ENCODE measurements around the gene RIMBP3B. TPM values are rescaled to one million over a fixed set of nuclear protein-coding genes. Genes with fewer than 3 reads are reported as not detected.
"Not testable (repeated sequence)": the region's sequence is repeated elsewhere in the genome, so short reads cannot be mapped to it uniquely, and the experiment has no call there.

RIMBP3B gene, protein sequence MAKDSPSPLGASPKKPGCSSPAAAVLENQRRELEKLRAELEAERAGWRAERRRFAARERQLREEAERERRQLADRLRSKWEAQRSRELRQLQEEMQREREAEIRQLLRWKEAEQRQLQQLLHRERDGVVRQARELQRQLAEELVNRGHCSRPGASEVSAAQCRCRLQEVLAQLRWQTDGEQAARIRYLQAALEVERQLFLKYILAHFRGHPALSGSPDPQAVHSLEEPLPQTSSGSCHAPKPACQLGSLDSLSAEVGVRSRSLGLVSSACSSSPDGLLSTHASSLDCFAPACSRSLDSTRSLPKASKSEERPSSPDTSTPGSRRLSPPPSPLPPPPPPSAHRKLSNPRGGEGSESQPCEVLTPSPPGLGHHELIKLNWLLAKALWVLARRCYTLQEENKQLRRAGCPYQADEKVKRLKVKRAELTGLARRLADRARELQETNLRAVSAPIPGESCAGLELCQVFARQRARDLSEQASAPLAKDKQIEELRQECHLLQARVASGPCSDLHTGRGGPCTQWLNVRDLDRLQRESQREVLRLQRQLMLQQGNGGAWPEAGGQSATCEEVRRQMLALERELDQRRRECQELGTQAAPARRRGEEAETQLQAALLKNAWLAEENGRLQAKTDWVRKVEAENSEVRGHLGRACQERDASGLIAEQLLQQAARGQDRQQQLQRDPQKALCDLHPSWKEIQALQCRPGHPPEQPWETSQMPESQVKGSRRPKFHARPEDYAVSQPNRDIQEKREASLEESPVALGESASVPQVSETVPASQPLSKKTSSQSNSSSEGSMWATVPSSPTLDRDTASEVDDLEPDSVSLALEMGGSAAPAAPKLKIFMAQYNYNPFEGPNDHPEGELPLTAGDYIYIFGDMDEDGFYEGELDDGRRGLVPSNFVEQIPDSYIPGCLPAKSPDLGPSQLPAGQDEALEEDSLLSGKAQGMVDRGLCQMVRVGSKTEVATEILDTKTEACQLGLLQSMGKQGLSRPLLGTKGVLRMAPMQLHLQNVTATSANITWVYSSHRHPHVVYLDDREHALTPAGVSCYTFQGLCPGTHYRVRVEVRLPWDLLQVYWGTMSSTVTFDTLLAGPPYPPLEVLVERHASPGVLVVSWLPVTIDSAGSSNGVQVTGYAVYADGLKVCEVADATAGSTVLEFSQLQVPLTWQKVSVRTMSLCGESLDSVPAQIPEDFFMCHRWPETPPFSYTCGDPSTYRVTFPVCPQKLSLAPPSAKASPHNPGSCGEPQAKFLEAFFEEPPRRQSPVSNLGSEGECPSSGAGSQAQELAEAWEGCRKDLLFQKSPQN (N-terminal part only)
- total RNA-seq (2014; rRNA removed; shearing (Covaris generic)) (0.13 TPM in 1 of 2 replicates, not detected in the other), polyA plus RNA-seq (2016; fragmentation: Nextera tagmentation; extraction: Ambion mirVana) (0.06 TPM in 1 of 2 replicates, not detected in the other)

DNA sequence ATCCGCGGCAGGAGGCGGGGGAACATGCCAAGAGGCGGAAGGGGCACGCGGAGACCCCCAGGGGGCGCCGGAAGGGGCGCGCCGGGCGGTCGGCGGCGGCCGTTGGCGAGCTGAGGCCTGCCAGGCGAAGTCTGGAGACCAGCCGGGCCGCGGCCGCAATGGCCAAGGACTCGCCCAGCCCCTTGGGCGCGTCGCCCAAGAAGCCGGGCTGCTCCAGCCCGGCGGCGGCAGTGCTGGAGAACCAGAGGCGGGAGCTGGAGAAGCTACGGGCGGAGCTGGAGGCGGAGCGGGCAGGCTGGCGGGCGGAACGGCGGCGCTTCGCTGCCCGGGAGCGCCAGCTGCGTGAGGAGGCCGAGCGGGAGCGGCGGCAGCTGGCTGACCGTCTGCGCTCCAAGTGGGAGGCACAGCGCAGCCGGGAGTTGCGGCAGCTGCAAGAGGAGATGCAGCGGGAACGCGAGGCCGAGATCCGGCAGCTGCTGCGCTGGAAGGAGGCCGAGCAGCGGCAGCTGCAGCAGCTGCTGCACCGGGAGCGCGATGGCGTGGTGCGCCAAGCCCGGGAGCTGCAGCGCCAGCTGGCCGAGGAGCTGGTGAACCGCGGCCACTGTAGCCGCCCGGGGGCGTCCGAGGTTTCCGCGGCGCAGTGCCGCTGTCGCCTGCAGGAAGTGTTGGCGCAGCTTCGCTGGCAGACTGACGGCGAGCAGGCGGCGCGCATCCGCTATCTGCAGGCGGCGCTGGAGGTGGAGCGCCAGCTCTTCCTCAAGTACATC, at the start of gene RIMBP3B:
Gene RIMBP3B, plus strand, starts transcription at position 51 of the 767 bp plus-strand sequence. Its CDS starts 108 bp downstream, at position 159.
- no CpG with 5 or more reads among the region's 91 CpGs for WGBS, 2 experiments (ENCODE audit: low coverage in 1 of 2, low lambda C conversion rate in 2 of 2, missing lambda C conversion rate in 2 of 2)
- H3K9ac ChIP-seq; H3K9me3 ChIP-seq (ENCODE audit: low read depth); H3K4me1 ChIP-seq (ENCODE audit: insufficient read depth); H3K9me2 ChIP-seq (ENCODE audit: insufficient read depth); H3K36me3 ChIP-seq (ENCODE audit: low read depth); H3F3A ChIP-seq (ENCODE audit: insufficient read depth); H3K4me2 ChIP-seq (ENCODE audit: unreplicated experiment); H3K79me2 ChIP-seq (ENCODE audit: insufficient read depth); DNase-seq; H2AFZ ChIP-seq; H4K20me1 ChIP-seq (ENCODE audit: insufficient read depth); H3K27me3 ChIP-seq (replicated peaks; ENCODE audit: insufficient read depth); in situ Hi-C loops (cut with MboI); H3K27ac ChIP-seq; H3K4me3 ChIP-seq: not testable (repeated sequence)

DNA sequence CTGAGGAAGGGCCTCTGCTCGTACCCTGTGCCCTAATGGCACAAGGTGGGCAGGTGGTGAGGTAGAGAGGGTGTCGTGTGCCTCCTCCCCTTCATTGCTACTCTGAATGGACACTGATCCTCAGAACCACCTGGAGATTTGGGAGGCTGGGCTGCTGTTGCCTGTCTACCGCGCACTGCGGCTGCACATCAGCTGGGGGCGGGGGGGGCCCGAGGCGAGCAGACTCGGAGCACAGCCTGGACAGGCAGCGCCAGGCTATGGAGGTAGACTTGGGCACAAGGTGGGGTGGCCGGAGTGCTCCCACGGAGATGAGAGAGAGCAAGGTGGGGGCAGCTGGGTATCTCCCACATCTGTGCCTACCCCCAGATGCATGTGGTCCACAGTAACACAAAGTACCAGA, 26.0 kb upstream of the RIMBP3B start:
- H3K27me3 ChIP-seq (replicated peaks; ENCODE audit: insufficient read depth); H3K4me1 ChIP-seq (ENCODE audit: insufficient read depth); H4K20me1 ChIP-seq (ENCODE audit: insufficient read depth); H3F3A ChIP-seq (ENCODE audit: insufficient read depth); in situ Hi-C loops (cut with MboI); H2AFZ ChIP-seq; DNase-seq; H3K9me3 ChIP-seq (ENCODE audit: low read depth); H3K9me2 ChIP-seq (ENCODE audit: insufficient read depth); H3K4me3 ChIP-seq; H3K36me3 ChIP-seq (ENCODE audit: low read depth); H3K27ac ChIP-seq; H3K4me2 ChIP-seq (ENCODE audit: unreplicated experiment); H3K9ac ChIP-seq; H3K79me2 ChIP-seq (ENCODE audit: insufficient read depth): not testable (repeated sequence)
- WGBS, 2 experiments (ENCODE audit: low coverage in 1 of 2, low lambda C conversion rate in 2 of 2, missing lambda C conversion rate in 2 of 2), result 55 to 74% methylated on average over 8 of the region's 12 CpGs

DNA sequence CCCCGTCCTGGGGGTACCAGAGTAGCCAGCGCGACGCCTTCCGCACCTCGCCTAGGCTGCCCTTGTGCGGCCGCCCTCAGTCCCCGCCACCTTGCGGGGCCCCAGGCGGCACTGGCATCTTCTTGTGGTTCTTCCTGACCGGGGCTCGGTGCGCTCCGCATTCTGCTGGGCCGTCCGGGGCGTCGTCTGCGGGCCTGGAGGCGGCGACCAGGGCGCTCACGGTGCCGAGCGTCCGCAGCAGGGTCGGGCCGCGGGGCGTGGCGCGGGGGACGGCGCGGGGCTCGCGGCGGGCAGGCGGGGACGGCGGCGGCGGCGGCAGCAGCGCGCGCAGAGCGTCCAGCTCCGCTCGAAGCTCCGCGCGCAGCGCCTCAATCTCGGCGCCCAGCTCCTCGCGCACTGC, 23.0 kb upstream of the RIMBP3B start:
- H3K4me3 ChIP-seq; H2AFZ ChIP-seq; H3K9me2 ChIP-seq (ENCODE audit: insufficient read depth); H3F3A ChIP-seq (ENCODE audit: insufficient read depth); H3K9me3 ChIP-seq (ENCODE audit: low read depth); in situ Hi-C loops (cut with MboI); H3K36me3 ChIP-seq (ENCODE audit: low read depth); H3K4me2 ChIP-seq (ENCODE audit: unreplicated experiment); H3K9ac ChIP-seq; H3K4me1 ChIP-seq (ENCODE audit: insufficient read depth); H4K20me1 ChIP-seq (ENCODE audit: insufficient read depth); H3K27me3 ChIP-seq (replicated peaks; ENCODE audit: insufficient read depth); H3K79me2 ChIP-seq (ENCODE audit: insufficient read depth); H3K27ac ChIP-seq: not testable (repeated sequence)
- peak; percentile 0 for DNase-seq
- WGBS, 2 experiments (ENCODE audit: low coverage in 1 of 2, low lambda C conversion rate in 2 of 2, missing lambda C conversion rate in 2 of 2), result 0 to 2% methylated on average over 2 to 17 of the region's 59 CpGs

DNA sequence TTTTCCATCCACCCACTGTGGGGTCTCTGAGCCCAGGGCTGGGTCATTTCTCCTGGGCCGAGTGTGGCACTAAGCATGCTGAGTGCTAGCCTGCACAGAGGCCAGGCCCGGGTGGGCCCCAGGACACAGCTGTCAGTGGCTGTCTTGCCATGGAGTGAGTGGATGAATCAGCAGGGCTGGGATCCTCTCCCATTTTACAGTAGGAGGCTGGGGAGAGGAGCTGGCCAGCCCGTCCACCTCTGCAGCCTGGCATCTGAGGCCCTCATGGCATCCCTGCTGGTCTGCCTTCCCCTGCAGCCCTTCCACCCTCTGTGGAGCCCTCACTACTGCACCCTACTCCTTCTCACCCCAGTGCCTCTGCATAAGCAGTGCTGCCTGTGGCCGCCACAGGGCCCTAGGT, 21.1 kb upstream of the RIMBP3B start:
- DNase-seq; H3K9me2 ChIP-seq (ENCODE audit: insufficient read depth); H3K4me1 ChIP-seq (ENCODE audit: insufficient read depth); H2AFZ ChIP-seq; H3K4me3 ChIP-seq; H4K20me1 ChIP-seq (ENCODE audit: insufficient read depth); in situ Hi-C loops (cut with MboI); H3K9ac ChIP-seq; H3F3A ChIP-seq (ENCODE audit: insufficient read depth); H3K27me3 ChIP-seq (replicated peaks; ENCODE audit: insufficient read depth); H3K36me3 ChIP-seq (ENCODE audit: low read depth); H3K79me2 ChIP-seq (ENCODE audit: insufficient read depth); H3K9me3 ChIP-seq (ENCODE audit: low read depth); H3K4me2 ChIP-seq (ENCODE audit: unreplicated experiment); H3K27ac ChIP-seq: not testable (repeated sequence)
- WGBS, 2 experiments (ENCODE audit: low coverage in 1 of 2, low lambda C conversion rate in 2 of 2, missing lambda C conversion rate in 2 of 2), result no CpG with 5 or more reads among the region's 4 CpGs

DNA sequence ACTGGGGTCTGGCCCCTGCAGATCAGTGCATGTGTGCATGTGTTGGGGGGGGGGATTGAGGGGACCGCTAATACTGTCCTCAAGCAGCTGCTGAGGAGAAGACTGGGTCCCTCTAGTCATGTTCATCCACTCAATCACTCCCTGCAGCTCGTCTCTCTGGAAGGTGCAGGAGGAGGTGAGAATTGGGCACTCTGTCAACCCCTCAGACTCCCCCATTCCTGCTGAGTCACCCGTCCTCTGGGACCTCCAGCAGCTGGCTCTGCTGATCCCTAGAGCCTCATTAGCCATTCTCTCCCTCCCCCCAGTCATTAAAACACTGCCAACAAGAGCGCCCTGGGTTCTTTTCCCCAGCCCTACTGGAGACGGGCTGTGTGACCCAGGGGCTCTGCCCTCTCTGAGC, 20.5 kb upstream of the RIMBP3B start:
- in situ Hi-C loops (cut with MboI), result not testable (repeated sequence)
- 0 to 43% methylated on average over 1 of the region's 5 CpGs for WGBS, 2 experiments (ENCODE audit: low coverage in 1 of 2, low lambda C conversion rate in 2 of 2, missing lambda C conversion rate in 2 of 2)

DNA sequence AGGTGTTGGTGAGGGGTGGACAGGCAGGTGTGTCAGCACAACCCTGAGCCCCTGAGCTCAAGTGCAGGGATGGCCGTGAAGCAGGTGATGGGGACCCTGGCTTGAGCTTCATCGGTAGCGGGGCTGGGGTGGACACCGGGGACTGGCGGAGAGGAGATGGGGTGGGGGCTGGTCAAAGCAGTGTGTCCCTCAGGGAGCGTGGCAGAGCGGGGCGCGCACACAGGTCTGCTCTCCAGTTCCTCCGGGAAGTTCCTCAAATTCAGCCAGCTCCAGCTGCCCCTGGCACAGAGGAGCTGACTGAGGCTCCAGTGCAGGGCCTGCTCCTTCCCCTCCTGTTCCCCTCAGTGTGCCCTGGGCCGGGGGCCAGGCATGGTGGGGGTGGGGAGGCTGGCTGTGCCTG, 19.7 kb upstream of the RIMBP3B start:
- H3K4me1 ChIP-seq (ENCODE audit: insufficient read depth); H2AFZ ChIP-seq; H3K36me3 ChIP-seq (ENCODE audit: low read depth); H3K27me3 ChIP-seq (replicated peaks; ENCODE audit: insufficient read depth); DNase-seq; H3K79me2 ChIP-seq (ENCODE audit: insufficient read depth); H4K20me1 ChIP-seq (ENCODE audit: insufficient read depth); H3K9me2 ChIP-seq (ENCODE audit: insufficient read depth); H3F3A ChIP-seq (ENCODE audit: insufficient read depth); H3K9ac ChIP-seq; H3K9me3 ChIP-seq (ENCODE audit: low read depth); H3K4me2 ChIP-seq (ENCODE audit: unreplicated experiment); in situ Hi-C loops (cut with MboI); H3K4me3 ChIP-seq; H3K27ac ChIP-seq: not testable (repeated sequence)
- WGBS, 2 experiments (ENCODE audit: low coverage in 1 of 2, low lambda C conversion rate in 2 of 2, missing lambda C conversion rate in 2 of 2), result 68% methylated on average over 10 of the region's 11 CpGs; no CpG with 5 or more reads in 1 of the 2 experiments

More for the DNA sequence above, 20.5 kb upstream of the RIMBP3B start:
- H3K4me3 ChIP-seq; H3F3A ChIP-seq (ENCODE audit: insufficient read depth); H3K9ac ChIP-seq; H3K4me2 ChIP-seq (ENCODE audit: unreplicated experiment); H3K9me3 ChIP-seq (ENCODE audit: low read depth); H3K27ac ChIP-seq; H3K9me2 ChIP-seq (ENCODE audit: insufficient read depth); H3K27me3 ChIP-seq (replicated peaks; ENCODE audit: insufficient read depth); DNase-seq; H4K20me1 ChIP-seq (ENCODE audit: insufficient read depth); H2AFZ ChIP-seq; H3K4me1 ChIP-seq (ENCODE audit: insufficient read depth); H3K36me3 ChIP-seq (ENCODE audit: low read depth); H3K79me2 ChIP-seq (ENCODE audit: insufficient read depth): not testable (repeated sequence)
